Measurements from ENCODE around the gene MGMT.

MGMT gene

DNA sequence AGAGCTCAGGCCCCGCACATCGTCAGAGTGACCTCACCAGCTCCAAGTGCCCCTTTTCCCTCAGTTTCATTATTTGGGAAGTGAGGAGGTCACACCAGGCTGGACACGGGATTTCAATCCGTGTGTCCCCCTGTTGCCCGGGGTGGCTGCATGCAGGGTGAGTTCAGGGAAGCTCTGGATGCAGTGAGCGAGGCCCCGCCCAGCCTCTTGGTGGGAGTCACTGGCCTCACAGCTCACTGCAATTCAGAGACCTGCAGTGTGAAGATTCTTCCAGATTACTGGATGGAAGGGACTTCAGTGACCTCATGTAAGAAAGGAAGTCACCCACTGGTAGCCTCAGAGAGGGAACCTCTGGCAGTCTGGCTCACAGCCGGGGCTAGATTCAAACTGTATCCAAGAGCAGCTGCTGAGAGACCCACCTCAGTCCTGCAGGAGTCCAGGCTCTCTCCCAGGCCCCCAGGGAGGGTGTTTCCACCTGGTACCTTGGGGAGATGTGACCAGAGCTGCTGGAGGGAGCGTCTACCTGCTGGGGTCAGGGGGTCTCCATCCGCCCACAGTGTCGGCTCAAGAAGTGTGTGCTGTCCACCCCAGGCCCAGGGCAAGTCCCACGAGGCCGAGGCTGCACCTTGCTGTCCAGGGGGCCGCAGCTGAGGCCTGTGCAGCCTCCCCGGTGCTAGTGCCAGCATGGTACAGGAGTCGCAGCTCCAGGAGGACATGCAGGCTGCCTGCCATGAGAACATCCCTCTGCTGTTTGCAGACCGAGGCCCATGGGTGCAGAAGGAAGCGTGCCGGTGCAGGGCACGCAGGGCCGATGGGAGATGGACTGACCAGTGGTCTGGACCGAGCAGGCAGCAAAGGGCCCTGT lies 54.4 kb downstream of the MGMT start:
- DNase-seq (ENCODE audit: low spot score), result no peak
- TF ChIP-seq, protein P1, sequence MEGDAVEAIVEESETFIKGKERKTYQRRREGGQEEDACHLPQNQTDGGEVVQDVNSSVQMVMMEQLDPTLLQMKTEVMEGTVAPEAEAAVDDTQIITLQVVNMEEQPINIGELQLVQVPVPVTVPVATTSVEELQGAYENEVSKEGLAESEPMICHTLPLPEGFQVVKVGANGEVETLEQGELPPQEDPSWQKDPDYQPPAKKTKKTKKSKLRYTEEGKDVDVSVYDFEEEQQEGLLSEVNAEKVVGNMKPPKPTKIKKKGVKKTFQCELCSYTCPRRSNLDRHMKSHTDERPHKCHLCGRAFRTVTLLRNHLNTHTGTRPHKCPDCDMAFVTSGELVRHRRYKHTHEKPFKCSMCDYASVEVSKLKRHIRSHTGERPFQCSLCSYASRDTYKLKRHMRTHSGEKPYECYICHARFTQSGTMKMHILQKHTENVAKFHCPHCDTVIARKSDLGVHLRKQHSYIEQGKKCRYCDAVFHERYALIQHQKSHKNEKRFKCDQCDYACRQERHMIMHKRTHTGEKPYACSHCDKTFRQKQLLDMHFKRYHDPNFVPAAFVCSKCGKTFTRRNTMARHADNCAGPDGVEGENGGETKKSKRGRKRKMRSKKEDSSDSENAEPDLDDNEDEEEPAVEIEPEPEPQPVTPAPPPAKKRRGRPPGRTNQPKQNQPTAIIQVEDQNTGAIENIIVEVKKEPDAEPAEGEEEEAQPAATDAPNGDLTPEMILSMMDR (IDR thresholded peaks at IDR 0.05; ENCODE audit: extremely low read depth, missing control alignments), result no peak

- DNase-seq (ENCODE audit: low spot score), result no peak
- TF ChIP-seq, protein P1 (IDR thresholded peaks at IDR 0.05; ENCODE audit: extremely low read depth, missing control alignments), result no peak
These were observed 55.1 kb downstream of the MGMT start for GRCh38 chr10:129522041-129522585.

DNA sequence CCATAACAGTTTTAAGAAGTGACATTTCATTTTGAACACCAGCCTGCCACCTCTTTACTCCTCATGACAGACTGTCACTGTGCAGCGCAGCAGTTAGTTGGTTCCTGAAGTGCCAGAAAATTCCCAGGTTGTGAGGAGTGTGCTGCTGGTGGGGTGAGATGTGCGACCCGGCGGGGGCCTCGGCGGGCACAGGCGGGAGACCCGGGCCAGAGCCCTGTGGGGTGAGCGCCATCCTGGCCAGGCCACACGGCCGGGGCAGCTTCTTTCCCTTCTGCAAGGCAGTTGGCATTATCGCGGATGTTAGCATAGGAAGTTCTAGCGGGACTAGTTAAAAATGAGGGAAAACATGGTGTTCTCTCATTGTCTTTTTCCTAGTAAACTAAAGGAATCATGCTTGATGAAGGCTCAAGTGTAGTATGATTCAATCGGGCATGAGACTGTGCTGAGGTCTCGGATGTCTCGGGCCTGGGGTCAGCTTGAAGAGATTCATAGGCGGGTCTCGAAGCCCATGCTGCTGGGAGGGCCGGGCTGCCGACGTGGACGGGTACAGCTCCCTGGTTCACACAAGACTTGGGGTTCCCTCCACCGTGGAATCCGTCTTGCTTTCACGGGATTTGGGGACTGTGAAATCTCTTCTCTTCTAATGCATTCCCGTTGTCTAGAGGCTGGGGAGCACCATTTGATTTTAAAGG lies 56.1 kb downstream of the MGMT start:
- TF ChIP-seq, protein P1 (IDR thresholded peaks at IDR 0.05; ENCODE audit: extremely low read depth, missing control alignments), result no peak
- no peak for DNase-seq (ENCODE audit: low spot score)

GRCh38 chr10:129523723-129524316 lies 56.8 kb downstream of the MGMT start:
- TF ChIP-seq, protein P1 (IDR thresholded peaks at IDR 0.05; ENCODE audit: extremely low read depth, missing control alignments), result no peak
- no peak for DNase-seq (ENCODE audit: low spot score)

- TF ChIP-seq, protein P1 (IDR thresholded peaks at IDR 0.05; ENCODE audit: extremely low read depth, missing control alignments), result no peak
These were observed 57.9 kb downstream of the MGMT start for GRCh38 chr10:129524936-129525335.

GRCh38 chr10:129525401-129525801 lies 58.4 kb downstream of the MGMT start:
- TF ChIP-seq, protein P1 (IDR thresholded peaks at IDR 0.05; ENCODE audit: extremely low read depth, missing control alignments), result no peak
- no peak for DNase-seq (ENCODE audit: low spot score)

More at GRCh38 chr10:129524936-129525335, 57.9 kb downstream of the MGMT start:
- no peak for DNase-seq (ENCODE audit: low spot score)

All from GM20000 (cell line).